ENCODE results near the gene CFAP107. TPM values are rescaled to one million over a fixed set of nuclear protein-coding genes. Genes with fewer than 3 reads are reported as not detected.

The CFAP107 gene
- total and polyA plus RNA-seq, 4 donors, result not detected

- DNase-seq (ENCODE audit: low spot score), result no peak
- WGBS, result 67% methylated on average over 3 of the region's 3 CpGs
- Histone ChIP-seq H3K9ac (ENCODE audit: low read depth in 1 of 2, low read length in 2 of 2) (no peak overlapping the region), H3K36me3 (ENCODE audit: control insufficient read depth in 4 of 4, insufficient read depth in 3 of 4, low read depth in 1 of 4, low read length in 3 of 4) (no peaks in the 10 kb centered on the region), H3K9me3 (ENCODE audit: control insufficient read depth in 4 of 4, low read length in 3 of 4) (no peaks in the 10 kb centered on the region), H3K27me3 (ENCODE audit: control insufficient read depth in 4 of 4, insufficient read depth in 4 of 4, low read length in 3 of 4) (no peaks in the 10 kb centered on the region), H3K4me3 (ENCODE audit: low read depth in 1 of 3, low read length in 3 of 3) (no peak overlapping the region), H3K4me1 (ENCODE audit: control insufficient read depth in 4 of 4, insufficient read depth in 4 of 4, low read length in 3 of 4) (no peaks in the 10 kb centered on the region), H3K27ac (ENCODE audit: low read depth in 1 of 2, low read length in 2 of 2) (no peak overlapping the region)
- TF ChIP-seq, protein P1, sequence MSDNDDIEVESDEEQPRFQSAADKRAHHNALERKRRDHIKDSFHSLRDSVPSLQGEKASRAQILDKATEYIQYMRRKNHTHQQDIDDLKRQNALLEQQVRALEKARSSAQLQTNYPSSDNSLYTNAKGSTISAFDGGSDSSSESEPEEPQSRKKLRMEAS (IDR thresholded peaks at IDR 0.05), result no peak
- TF ChIP-seq JUND (IDR thresholded peaks at IDR 0.05) (no peak), RXRA (IDR thresholded peaks at IDR 0.05) (no peak), NR2F2 (IDR thresholded peaks at IDR 0.05) (no peak)
Observed at GRCh38 chr1:12711536-12711935, 34.5 kb upstream of the CFAP107 start.

- 92% methylated on average over 1 of the region's 1 CpG for WGBS
- Histone ChIP-seq H3K4me1 (ENCODE audit: control insufficient read depth in 4 of 4, insufficient read depth in 4 of 4, low read length in 3 of 4) (no peaks in the 10 kb centered on the region), H3K9ac (ENCODE audit: low read depth in 1 of 2, low read length in 2 of 2) (no peak overlapping the region), H3K4me3 (ENCODE audit: low read depth in 1 of 3, low read length in 3 of 3) (no peak overlapping the region), H3K27me3 (ENCODE audit: control insufficient read depth in 4 of 4, insufficient read depth in 4 of 4, low read length in 3 of 4) (no peaks in the 10 kb centered on the region), H3K36me3 (ENCODE audit: control insufficient read depth in 4 of 4, insufficient read depth in 3 of 4, low read depth in 1 of 4, low read length in 3 of 4) (no peaks in the 10 kb centered on the region), H3K27ac (ENCODE audit: low read depth in 1 of 2, low read length in 2 of 2) (no peak overlapping the region), H3K9me3 (ENCODE audit: control insufficient read depth in 4 of 4, low read length in 3 of 4) (no peaks in the 10 kb centered on the region)
- TF ChIP-seq YY1 (IDR thresholded peaks at IDR 0.05) (no peak), FOXA1 (IDR thresholded peaks at IDR 0.05) (no peak), EGR1 (IDR thresholded peaks at IDR 0.05; ENCODE audit: low read depth in 2 of 2) (no peak)
- TF ChIP-seq, protein P1 (IDR thresholded peaks at IDR 0.05), result no peak
- DNase-seq (ENCODE audit: low spot score), result no peak
Observed at GRCh38 chr1:12712076-12712475, 33.9 kb upstream of the CFAP107 start.

- TF ChIP-seq SP1 (IDR thresholded peaks at IDR 0.05) (no peak), JUND (IDR thresholded peaks at IDR 0.05) (no peak), TAF1 (conservative IDR thresholded peaks at IDR 0.05) (no peak), EGR1 (IDR thresholded peaks at IDR 0.05; ENCODE audit: low read depth in 2 of 2) (no peak), NR2F2 (IDR thresholded peaks at IDR 0.05) (no peak), REST (IDR thresholded peaks at IDR 0.05) (no peak), RAD21 (IDR thresholded peaks at IDR 0.05) (no peak), RXRA (IDR thresholded peaks at IDR 0.05) (no peak), FOXA1 (IDR thresholded peaks at IDR 0.05) (no peak), FOXA2 (IDR thresholded peaks at IDR 0.05) (no peak), HNF4A (conservative IDR thresholded peaks at IDR 0.05) (no peak), GABPA (IDR thresholded peaks at IDR 0.05 in 1 of 2, conservative IDR thresholded peaks at IDR 0.05 in 1 of 2) (no peak), HNF4G (IDR thresholded peaks at IDR 0.05) (no peak), YY1 (IDR thresholded peaks at IDR 0.05) (no peak)
- TF ChIP-seq, protein P2, sequence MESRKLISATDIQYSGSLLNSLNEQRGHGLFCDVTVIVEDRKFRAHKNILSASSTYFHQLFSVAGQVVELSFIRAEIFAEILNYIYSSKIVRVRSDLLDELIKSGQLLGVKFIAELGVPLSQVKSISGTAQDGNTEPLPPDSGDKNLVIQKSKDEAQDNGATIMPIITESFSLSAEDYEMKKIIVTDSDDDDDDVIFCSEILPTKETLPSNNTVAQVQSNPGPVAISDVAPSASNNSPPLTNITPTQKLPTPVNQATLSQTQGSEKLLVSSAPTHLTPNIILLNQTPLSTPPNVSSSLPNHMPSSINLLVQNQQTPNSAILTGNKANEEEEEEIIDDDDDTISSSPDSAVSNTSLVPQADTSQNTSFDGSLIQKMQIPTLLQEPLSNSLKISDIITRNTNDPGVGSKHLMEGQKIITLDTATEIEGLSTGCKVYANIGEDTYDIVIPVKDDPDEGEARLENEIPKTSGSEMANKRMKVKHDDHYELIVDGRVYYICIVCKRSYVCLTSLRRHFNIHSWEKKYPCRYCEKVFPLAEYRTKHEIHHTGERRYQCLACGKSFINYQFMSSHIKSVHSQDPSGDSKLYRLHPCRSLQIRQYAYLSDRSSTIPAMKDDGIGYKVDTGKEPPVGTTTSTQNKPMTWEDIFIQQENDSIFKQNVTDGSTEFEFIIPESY (IDR thresholded peaks at IDR 0.05), result no peak
- TF ChIP-seq, protein P3, sequence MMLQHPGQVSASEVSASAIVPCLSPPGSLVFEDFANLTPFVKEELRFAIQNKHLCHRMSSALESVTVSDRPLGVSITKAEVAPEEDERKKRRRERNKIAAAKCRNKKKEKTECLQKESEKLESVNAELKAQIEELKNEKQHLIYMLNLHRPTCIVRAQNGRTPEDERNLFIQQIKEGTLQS (IDR thresholded peaks at IDR 0.05), result no peak
- TF ChIP-seq, protein P1 (IDR thresholded peaks at IDR 0.05), result no peak
- TF ChIP-seq, protein P4, sequence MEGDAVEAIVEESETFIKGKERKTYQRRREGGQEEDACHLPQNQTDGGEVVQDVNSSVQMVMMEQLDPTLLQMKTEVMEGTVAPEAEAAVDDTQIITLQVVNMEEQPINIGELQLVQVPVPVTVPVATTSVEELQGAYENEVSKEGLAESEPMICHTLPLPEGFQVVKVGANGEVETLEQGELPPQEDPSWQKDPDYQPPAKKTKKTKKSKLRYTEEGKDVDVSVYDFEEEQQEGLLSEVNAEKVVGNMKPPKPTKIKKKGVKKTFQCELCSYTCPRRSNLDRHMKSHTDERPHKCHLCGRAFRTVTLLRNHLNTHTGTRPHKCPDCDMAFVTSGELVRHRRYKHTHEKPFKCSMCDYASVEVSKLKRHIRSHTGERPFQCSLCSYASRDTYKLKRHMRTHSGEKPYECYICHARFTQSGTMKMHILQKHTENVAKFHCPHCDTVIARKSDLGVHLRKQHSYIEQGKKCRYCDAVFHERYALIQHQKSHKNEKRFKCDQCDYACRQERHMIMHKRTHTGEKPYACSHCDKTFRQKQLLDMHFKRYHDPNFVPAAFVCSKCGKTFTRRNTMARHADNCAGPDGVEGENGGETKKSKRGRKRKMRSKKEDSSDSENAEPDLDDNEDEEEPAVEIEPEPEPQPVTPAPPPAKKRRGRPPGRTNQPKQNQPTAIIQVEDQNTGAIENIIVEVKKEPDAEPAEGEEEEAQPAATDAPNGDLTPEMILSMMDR (IDR thresholded peaks at IDR 0.05; ENCODE audit: low read depth, low read length, missing input control), result no peak
- 84% methylated on average over 8 of the region's 8 CpGs for WGBS
- Histone ChIP-seq H3K9ac (ENCODE audit: low read depth in 1 of 2, low read length in 2 of 2) (no peak overlapping the region), H3K9me3 (ENCODE audit: control insufficient read depth in 4 of 4, low read length in 3 of 4) (no peaks in the 10 kb centered on the region), H3K4me1 (ENCODE audit: control insufficient read depth in 4 of 4, insufficient read depth in 4 of 4, low read length in 3 of 4) (no peaks in the 10 kb centered on the region), H3K27ac (ENCODE audit: low read depth in 1 of 2, low read length in 2 of 2) (no peak overlapping the region), H3K4me3 (ENCODE audit: low read depth in 1 of 3, low read length in 3 of 3) (no peak overlapping the region), H3K36me3 (ENCODE audit: control insufficient read depth in 4 of 4, insufficient read depth in 3 of 4, low read depth in 1 of 4, low read length in 3 of 4) (no peaks in the 10 kb centered on the region), H3K27me3 (ENCODE audit: control insufficient read depth in 4 of 4, insufficient read depth in 4 of 4, low read length in 3 of 4) (no peaks in the 10 kb centered on the region)
- DNase-seq (ENCODE audit: low spot score), result no peak
Observed at GRCh38 chr1:12712929-12713328, 33.1 kb upstream of the CFAP107 start.
